HG03439 (cell line): ENCODE measurements around the gene SECISBP2.
"Not testable (repeated sequence)": the region's sequence is repeated elsewhere in the genome, so short reads cannot be mapped to it uniquely, and the experiment has no call there.

Experiments
- ATAC-seq: cut with Tn5 transposase; IDR thresholded peaks from one replicate; pipeline ENCODE4 v1.9.1; 2021; ENCODE audit warnings: mild to moderate bottlenecking, moderate library complexity; ENCODE audit not compliant: unreplicated experiment

The SECISBP2 gene

GRCh38 chr9:89309166-89309565 is 9.1 kb upstream of the SECISBP2 start:
- no peak for ATAC-seq

- no peak for ATAC-seq
These were observed 8.5 kb upstream of the SECISBP2 start for GRCh38 chr9:89309608-89310474.

GRCh38 chr9:89310475-89311345 is 7.6 kb upstream of the SECISBP2 start, which contains the start of gene CKS2:
CKS2 (plus strand) TSS chr9:89311195; CDS start chr9:89311293, 98 bp downstream.
- peak; percentile 92 for ATAC-seq

- peak; percentile 10 for ATAC-seq
These were observed 6.7 kb upstream of the SECISBP2 start for GRCh38 chr9:89311346-89312221.

GRCh38 chr9:89312222-89312571 is 6.1 kb upstream of the SECISBP2 start:
- ATAC-seq = no peak

GRCh38 chr9:89313842-89314241 is 4.5 kb upstream of the SECISBP2 start:
- no peak for ATAC-seq

- ATAC-seq = no peak
These were observed 3.3 kb upstream of the SECISBP2 start for GRCh38 chr9:89314955-89315354.

GRCh38 chr9:89315482-89315881 is 2.8 kb upstream of the SECISBP2 start:
- ATAC-seq = no peak

GRCh38 chr9:89317282-89317681 is 1.0 kb upstream of the SECISBP2 start:
- ATAC-seq = no peak

GRCh38 chr9:89319015-89319905 is 960 bp downstream of the SECISBP2 start:
- ATAC-seq = no peak

GRCh38 chr9:89323390-89323789 is 5.1 kb downstream of the SECISBP2 start:
- ATAC-seq = no peak

- no peak for ATAC-seq
These were observed 7.4 kb downstream of the SECISBP2 start for GRCh38 chr9:89325733-89326132.

GRCh38 chr9:89328064-89328463 is 9.8 kb downstream of the SECISBP2 start:
- ATAC-seq = no peak

GRCh38 chr9:89329917-89330316 is 11.6 kb downstream of the SECISBP2 start:
- no peak for ATAC-seq

- no peak for ATAC-seq
These were observed 12.2 kb downstream of the SECISBP2 start for GRCh38 chr9:89330513-89330912.

- no peak for ATAC-seq
These were observed 21.5 kb downstream of the SECISBP2 start for GRCh38 chr9:89339807-89340206.

GRCh38 chr9:89340332-89340731 is 22.0 kb downstream of the SECISBP2 start:
- peak; percentile 64 for ATAC-seq

GRCh38 chr9:89342213-89342612 is 23.9 kb downstream of the SECISBP2 start:
- ATAC-seq = no peak

- no peak for ATAC-seq
These were observed 24.6 kb downstream of the SECISBP2 start for GRCh38 chr9:89342948-89343347.

GRCh38 chr9:89343812-89344211 is 25.5 kb downstream of the SECISBP2 start:
- not testable (repeated sequence) for ATAC-seq
